ENCODE results near the gene MBOAT1. TPM values are rescaled to one million over a fixed set of nuclear protein-coding genes. Genes with fewer than 3 reads are reported as not detected.

Gene MBOAT1
- total RNA-seq, 1 experiment from 2014 or later = 6.3 TPM

DNA sequence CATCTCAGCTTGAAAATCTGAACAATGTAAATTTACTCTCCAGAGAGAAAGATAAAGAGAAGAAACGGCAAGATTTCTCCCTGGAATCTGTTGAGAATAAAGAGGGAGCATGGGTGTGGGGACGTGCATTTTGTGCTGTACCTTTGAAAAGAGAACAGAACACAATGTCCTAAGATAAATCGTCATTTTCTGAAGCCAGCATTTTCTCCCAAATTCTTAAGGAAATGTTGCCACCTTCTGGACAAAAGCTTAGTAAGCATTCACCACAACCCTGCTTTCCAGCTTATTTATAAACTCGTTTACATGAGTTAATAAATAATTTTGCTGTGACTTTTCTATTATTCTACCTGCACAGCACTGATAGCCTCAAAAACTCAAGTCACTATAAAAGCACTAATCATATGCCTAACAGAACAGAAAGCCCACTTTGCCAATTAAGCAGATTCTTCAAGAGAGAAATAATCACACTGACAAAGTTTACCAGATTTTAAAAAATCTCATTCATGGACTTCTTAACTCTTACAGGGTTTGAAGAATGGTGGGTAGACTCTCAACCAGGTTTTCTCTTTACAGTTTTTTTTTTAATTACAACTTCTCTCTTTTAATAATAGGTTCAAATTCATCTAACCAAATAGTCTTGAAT, 155.8 kb downstream of the MBOAT1 start:
- peak; percentile 79 for DNase-seq (ENCODE audit: low spot score)
- H3K36me3 ChIP-seq (ENCODE audit: insufficient read depth, low read length, poor library complexity, severe bottlenecking) = no peaks in the 10 kb centered on the region
- ChIA-PET CTCF (interaction anchor here (0.6 to 1.2 kb wide), 8 partner anchors 71 to 1528 kb away, joined by 3 to 7 read pairs (median 4); no protein-coding TSS in a partner anchor), POLR2A (ENCODE audit: low non-redundant PET) (interaction anchor here (0.6 kb wide), 1 partner anchor 731 kb away, joined by 3 read pairs; no protein-coding TSS in a partner anchor)
- H3K4me3 ChIP-seq (ENCODE audit: low read depth, low read length, poor library complexity, severe bottlenecking) = no peak overlapping the region
- no TSS peak for BruUV-seq (replicated peaks)
- no peaks in the 10 kb centered on the region for H3K27me3 ChIP-seq (replicated peaks; ENCODE audit: insufficient read depth, low read depth, low read length, poor library complexity)
- intact Hi-C loops (cut with micrococcal nuclease; ENCODE audit: unreplicated experiment) = loop anchor here (2.0 to 10.0 kb wide), 5 partner anchors 1032 to 1732 kb away; no protein-coding TSS in a partner anchor
- H3K27ac ChIP-seq (ENCODE audit: low read depth, low read length, poor library complexity, severe bottlenecking) = no peak overlapping the region
- H3K4me1 ChIP-seq (ENCODE audit: insufficient read depth, low read length, poor library complexity, severe bottlenecking) = peaks cover 5% of the 10 kb centered on the region
- no peaks in the 10 kb centered on the region for H3K9me3 ChIP-seq (ENCODE audit: low read depth, low read length, poor library complexity, severe bottlenecking)
- TF ChIP-seq EZH2 (IDR thresholded peaks at IDR 0.05; ENCODE audit: borderline replicate concordance, low read depth, low read length, poor library complexity, severe bottlenecking) = no peak
- TF ChIP-seq, protein P1, sequence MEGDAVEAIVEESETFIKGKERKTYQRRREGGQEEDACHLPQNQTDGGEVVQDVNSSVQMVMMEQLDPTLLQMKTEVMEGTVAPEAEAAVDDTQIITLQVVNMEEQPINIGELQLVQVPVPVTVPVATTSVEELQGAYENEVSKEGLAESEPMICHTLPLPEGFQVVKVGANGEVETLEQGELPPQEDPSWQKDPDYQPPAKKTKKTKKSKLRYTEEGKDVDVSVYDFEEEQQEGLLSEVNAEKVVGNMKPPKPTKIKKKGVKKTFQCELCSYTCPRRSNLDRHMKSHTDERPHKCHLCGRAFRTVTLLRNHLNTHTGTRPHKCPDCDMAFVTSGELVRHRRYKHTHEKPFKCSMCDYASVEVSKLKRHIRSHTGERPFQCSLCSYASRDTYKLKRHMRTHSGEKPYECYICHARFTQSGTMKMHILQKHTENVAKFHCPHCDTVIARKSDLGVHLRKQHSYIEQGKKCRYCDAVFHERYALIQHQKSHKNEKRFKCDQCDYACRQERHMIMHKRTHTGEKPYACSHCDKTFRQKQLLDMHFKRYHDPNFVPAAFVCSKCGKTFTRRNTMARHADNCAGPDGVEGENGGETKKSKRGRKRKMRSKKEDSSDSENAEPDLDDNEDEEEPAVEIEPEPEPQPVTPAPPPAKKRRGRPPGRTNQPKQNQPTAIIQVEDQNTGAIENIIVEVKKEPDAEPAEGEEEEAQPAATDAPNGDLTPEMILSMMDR (conservative IDR thresholded peaks at IDR 0.05; ENCODE audit: low read depth, low read length) = peak; percentile 78

DNA sequence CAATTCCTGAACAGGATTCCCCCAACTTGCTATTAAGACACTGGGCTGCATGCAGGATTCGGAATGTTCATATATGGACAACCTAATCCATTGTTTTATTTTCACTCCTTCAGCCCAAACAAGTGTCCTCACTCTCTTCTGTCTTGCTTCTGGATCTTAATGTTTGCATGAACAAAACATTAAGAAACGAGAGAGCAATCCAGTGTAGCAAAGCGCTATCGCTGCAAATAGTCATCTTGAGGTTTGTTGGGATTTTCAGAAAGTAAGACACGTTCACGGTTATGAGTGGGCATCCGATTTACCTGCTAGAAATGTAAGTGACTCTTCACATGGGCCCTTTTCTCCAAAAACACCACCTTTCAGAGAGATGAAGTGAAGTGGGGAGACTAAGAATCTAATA, 156.4 kb downstream of the MBOAT1 start:
- TF ChIP-seq EZH2 (IDR thresholded peaks at IDR 0.05; ENCODE audit: borderline replicate concordance, low read depth, low read length, poor library complexity, severe bottlenecking) = no peak
- TF ChIP-seq, protein P1 (conservative IDR thresholded peaks at IDR 0.05; ENCODE audit: low read depth, low read length) = no peak
- Histone ChIP-seq H3K27me3 (replicated peaks; ENCODE audit: insufficient read depth, low read depth, low read length, poor library complexity) (no peaks in the 10 kb centered on the region), H3K4me3 (ENCODE audit: low read depth, low read length, poor library complexity, severe bottlenecking) (no peak overlapping the region), H3K27ac (ENCODE audit: low read depth, low read length, poor library complexity, severe bottlenecking) (no peak overlapping the region), H3K4me1 (ENCODE audit: insufficient read depth, low read length, poor library complexity, severe bottlenecking) (peaks cover 5% of the 10 kb centered on the region), H3K9me3 (ENCODE audit: low read depth, low read length, poor library complexity, severe bottlenecking) (no peaks in the 10 kb centered on the region), H3K36me3 (ENCODE audit: insufficient read depth, low read length, poor library complexity, severe bottlenecking) (no peaks in the 10 kb centered on the region)
- ChIA-PET CTCF (interaction anchor here (0.6 to 1.2 kb wide), 5 partner anchors 71 to 1425 kb away, joined by 4 to 7 read pairs (median 4); no protein-coding TSS in a partner anchor), POLR2A (ENCODE audit: low non-redundant PET) (interaction anchor here (0.6 kb wide), 1 partner anchor 730 kb away, joined by 3 read pairs; no protein-coding TSS in a partner anchor)
- no TSS peak for BruUV-seq (replicated peaks)
- intact Hi-C loops (cut with micrococcal nuclease; ENCODE audit: unreplicated experiment) = loop anchor here (2.0 to 10.0 kb wide), 5 partner anchors 1031 to 1731 kb away; no protein-coding TSS in a partner anchor
- no peak for DNase-seq (ENCODE audit: low spot score)

Other genes with a start within 250 kb of the MBOAT1 start
- 41.3 and 42.4 TPM in 2 replicates for gene E2F3, start 189.4 kb upstream of the MBOAT1 start, total RNA-seq (2021)

All from A673 (cell line).